H1 (cell line): ENCODE results near the gene ACTR5. TPM values are rescaled to one million over a fixed set of nuclear protein-coding genes. Genes with fewer than 3 reads are reported as not detected.

Source experiments
- CTCF ChIA-PET: fragments of 300-600 bp; sonication (Branson Sonifier 250); formaldehyde crosslinking; loops from one replicate; lab custom pipeline; 2021; ENCODE audit not compliant: partially characterized antibody; lab: Charles Lee
- POLR2A ChIA-PET: fragments of 300-600 bp; sonication (Branson Sonifier 250); formaldehyde crosslinking; loops from one replicate; lab custom pipeline; 2021; ENCODE audit warnings: inconsistent platforms; ENCODE audit not compliant: partially characterized antibody; lab: Charles Lee
- DNase-seq, 2 experiments: peaks; one replicate each; pipeline versions ENCODE4 v3.0.0 to v3.0.0-alpha.2; 2010 to 2022; ENCODE audit warnings: low spot score in 2 of 2, low read depth in 1 of 2, mixed read lengths in 1 of 2
- FAIRE-seq: peaks from 2 replicates; lab custom pipeline; 2011; peaks lifted over from hg19 to GRCh38; lab: Jason Lieb, UNC
- H2AFZ ChIP-seq: 2 replicates; pipeline ENCODE4 v1.8.1; 2012; ENCODE audit warnings: low read length, inconsistent platforms
- H2AK5ac ChIP-seq: 2 replicates; pipeline ENCODE4 v1.6.1; 2013; ENCODE audit warnings: low read depth, low read length
- H2BK120ac ChIP-seq: replicated peaks from 2 replicates; pipeline ENCODE3; 2013; ENCODE audit warnings: low read depth, low read length, inconsistent platforms
- H2BK12ac ChIP-seq: 2 replicates; pipeline ENCODE4 v1.6.1; 2013; ENCODE audit warnings: low read depth, low read length
- H2BK15ac ChIP-seq: 2 replicates; pipeline ENCODE4 v1.6.1; 2013; ENCODE audit warnings: low read length
- H2BK20ac ChIP-seq: 2 replicates; pipeline ENCODE4 v1.6.1; 2013; ENCODE audit warnings: low read length
- H2BK5ac ChIP-seq: 2 replicates; pipeline ENCODE4 v1.6.1; 2013; ENCODE audit warnings: low read depth, low read length
- H3K14ac ChIP-seq: 2 replicates; pipeline ENCODE4 v1.6.1; 2013; ENCODE audit warnings: inconsistent platforms; ENCODE audit not compliant: insufficient read length
- H3K18ac ChIP-seq: 2 replicates; pipeline ENCODE4 v1.6.1; 2013; ENCODE audit warnings: low read length; ENCODE audit errors: extremely low read depth
- H3K23ac ChIP-seq: 2 replicates; pipeline ENCODE4 v1.6.1; 2013; ENCODE audit warnings: inconsistent platforms; ENCODE audit not compliant: insufficient read length
- H3K23me2 ChIP-seq: 2 replicates; pipeline ENCODE4 v1.6.1; 2013; ENCODE audit warnings: low read depth, low read length
- H3K27ac ChIP-seq: 2 replicates; pipeline ENCODE4 v1.6.1; 2011; ENCODE audit warnings: low read depth, low read length, inconsistent platforms
- H3K27me3 ChIP-seq, 4 experiments: replicated peaks in 1 of 4; 1 replicate in 1 of 4; 2 replicates in 3 of 4; pipeline versions ENCODE4 v1.6.1 to v1.8.1; 2011 to 2013; ENCODE audit warnings: low read length in 3 of 4, mild to moderate bottlenecking in 3 of 4, inconsistent platforms in 2 of 4, mixed read lengths in 2 of 4, moderate library complexity in 1 of 4; ENCODE audit not compliant: control insufficient read depth in 3 of 4, insufficient read depth in 3 of 4; ENCODE audit errors: extremely low read depth in 1 of 4
- H3K36me3 ChIP-seq, 4 experiments: 2 replicates each; pipeline versions ENCODE4 v1.6.1 to v1.8.1; 2011 to 2013; ENCODE audit warnings: mild to moderate bottlenecking in 4 of 4, low read length in 3 of 4, moderate library complexity in 2 of 4, control low read depth in 1 of 4, inconsistent platforms in 1 of 4; ENCODE audit not compliant: insufficient read depth in 4 of 4, control insufficient read depth in 2 of 4
- H3K4ac ChIP-seq: replicated peaks from 2 replicates; pipeline ENCODE3; 2013; ENCODE audit warnings: low read length, low read depth, mixed read lengths, inconsistent platforms; ENCODE audit not compliant: insufficient read length
- H3K4me1 ChIP-seq, 4 experiments: replicated peaks in 1 of 4; 1 replicate in 1 of 4; 2 replicates in 3 of 4; pipeline versions ENCODE4 v1.6.1 to v1.8.1; 2011 to 2013; ENCODE audit warnings: low read length in 3 of 4, inconsistent platforms in 2 of 4, mixed read lengths in 1 of 4; ENCODE audit not compliant: insufficient read depth in 4 of 4, control insufficient read depth in 3 of 4
- H3K4me2 ChIP-seq, 2 experiments: 2 replicates each; pipeline versions ENCODE4 v1.6.1 to v1.8.1; 2011 to 2013; ENCODE audit warnings: low read depth in 2 of 2, low read length in 2 of 2, control low read depth in 1 of 2, inconsistent platforms in 1 of 2, mild to moderate bottlenecking in 1 of 2; ENCODE audit not compliant: insufficient read depth in 1 of 2
- H3K4me3 ChIP-seq, 4 experiments: fragments of 200-600, 300-600 bp in 1 of 4; sonication (generic), shearing (Covaris generic), sonication (Bioruptor Twin) in 1 of 4; 2 replicates each; pipeline versions ENCODE4 v1.5.1 to v1.8.1; 2011 to 2016; ENCODE audit warnings: low read length in 4 of 4, low read depth in 3 of 4, control low read depth in 2 of 4, inconsistent platforms in 2 of 4, mild to moderate bottlenecking in 2 of 4, mixed read lengths in 1 of 4, moderate library complexity in 1 of 4; ENCODE audit not compliant: insufficient read depth in 2 of 4; ENCODE audit errors: extremely low read depth in 1 of 4
- H3K56ac ChIP-seq: replicated peaks from 2 replicates; pipeline ENCODE3; 2013; ENCODE audit warnings: low read depth, mild to moderate bottlenecking, mixed read lengths, low read length, inconsistent platforms; ENCODE audit not compliant: insufficient read length
- H3K79me1 ChIP-seq: 2 replicates; pipeline ENCODE4 v1.6.1; 2013; ENCODE audit warnings: low read depth, low read length, control low read depth
- H3K79me2 ChIP-seq, 2 experiments: 2 replicates each; pipeline versions ENCODE4 v1.6.1 to v1.8.1; 2012 to 2013; ENCODE audit warnings: low read length in 2 of 2, mild to moderate bottlenecking in 2 of 2, inconsistent platforms in 1 of 2; ENCODE audit not compliant: insufficient read depth in 2 of 2, control insufficient read depth in 1 of 2
- H3K9ac ChIP-seq, 4 experiments: replicated peaks in 1 of 4; 1 replicate in 1 of 4; 2 replicates in 3 of 4; pipeline versions ENCODE4 v1.6.1 to v1.8.1; 2011 to 2013; ENCODE audit warnings: low read depth in 3 of 4, low read length in 3 of 4, control low read depth in 2 of 4, mild to moderate bottlenecking in 2 of 4, moderate library complexity in 2 of 4, inconsistent platforms in 1 of 4; ENCODE audit errors: extremely low read depth in 1 of 4
- H3K9me3 ChIP-seq, 2 experiments: 2 replicates each; pipeline versions ENCODE4 v1.6.1 to v1.8.1; 2012 to 2013; ENCODE audit warnings: mild to moderate bottlenecking in 2 of 2, moderate library complexity in 2 of 2, control low read depth in 1 of 2, inconsistent platforms in 1 of 2, low read depth in 1 of 2, low read length in 1 of 2, mixed read lengths in 1 of 2; ENCODE audit not compliant: insufficient read depth in 2 of 2
- H4K20me1 ChIP-seq, 2 experiments: replicated peaks in 1 of 2; 2 replicates each; pipeline versions ENCODE3 to v1.8.1; 2011 to 2013; ENCODE audit warnings: inconsistent platforms in 2 of 2, low read length in 2 of 2, mild to moderate bottlenecking in 1 of 2; ENCODE audit not compliant: insufficient read depth in 2 of 2, control insufficient read depth in 1 of 2
- H4K5ac ChIP-seq: 2 replicates; pipeline ENCODE4 v1.6.1; 2013; ENCODE audit warnings: low read length, low read depth, mixed read lengths, inconsistent platforms; ENCODE audit not compliant: insufficient read length
- H4K8ac ChIP-seq: 2 replicates; pipeline ENCODE4 v1.8.0; 2013; ENCODE audit warnings: mild to moderate bottlenecking, moderate library complexity, low read length, inconsistent platforms; ENCODE audit not compliant: insufficient read depth; ENCODE audit errors: extremely low read depth
- H4K91ac ChIP-seq: replicated peaks from 2 replicates; pipeline ENCODE3; 2013; ENCODE audit warnings: low read length, mixed read lengths, inconsistent platforms; ENCODE audit not compliant: insufficient read length
- ATF3 ChIP-seq: IDR thresholded peaks from 2 replicates; pipeline ENCODE4 v1.6.1; 2011; ENCODE audit warnings: low read depth, mild to moderate bottlenecking, low read length; ENCODE audit not compliant: insufficient read depth
- BCL11A ChIP-seq, 2 experiments: IDR thresholded peaks; one replicate each; pipeline ENCODE4 v1.6.1; 2011; ENCODE audit warnings: low read depth in 2 of 2, low read length in 2 of 2, mild to moderate bottlenecking in 2 of 2
- E2F6 ChIP-seq: IDR thresholded peaks from 2 replicates; pipeline ENCODE4 v1.6.1; 2012; ENCODE audit warnings: inconsistent platforms
- EGR1 ChIP-seq: IDR thresholded peaks from 2 replicates; pipeline ENCODE4 v1.6.1; 2011; ENCODE audit warnings: low read depth, low read length, borderline replicate concordance
- EZH2 ChIP-seq: fragments of 200-600 bp; sonication (generic); IDR thresholded peaks from 2 replicates; pipeline ENCODE4 v1.7.1; 2012; ENCODE audit warnings: low read depth, mild to moderate bottlenecking, moderate library complexity, low read length, inconsistent platforms; ENCODE audit not compliant: severe bottlenecking
- KDM4A ChIP-seq: IDR thresholded peaks from one replicate; pipeline ENCODE4 v1.7.1; 2012; ENCODE audit warnings: low read depth, mild to moderate bottlenecking, moderate library complexity, low read length, inconsistent platforms; ENCODE audit not compliant: severe bottlenecking
- MAX ChIP-seq: IDR thresholded peaks from 2 replicates; pipeline ENCODE4 v1.6.1; 2012; ENCODE audit warnings: inconsistent platforms
- TAF7 ChIP-seq: optimal IDR thresholded peaks from 2 replicates; pipeline ENCODE3; 2011; ENCODE audit warnings: low read depth, mild to moderate bottlenecking, inconsistent platforms, low read length, moderate library complexity, borderline replicate concordance
- TCF12 ChIP-seq: IDR thresholded peaks from 2 replicates; pipeline ENCODE4 v1.6.1; 2011; ENCODE audit warnings: low read depth, mild to moderate bottlenecking, low read length
- WGBS, 2 experiments: shearing (Covaris generic) in 1 of 2; methylation state at CpG; one replicate each; pipeline versions ENCODE4 v1.1.6 to v1.1.7; 2013 to 2015; ENCODE audit warnings: low lambda C conversion rate in 2 of 2, mixed read lengths in 2 of 2, inconsistent platforms in 1 of 2, low coverage in 1 of 2, missing lambda C conversion rate in 1 of 2; ENCODE audit not compliant: insufficient replicate concordance in 2 of 2, insufficient coverage in 1 of 2, insufficient read length in 1 of 2; ENCODE audit errors: extremely low coverage in 1 of 2, missing lambda C conversion rate in 1 of 2; 5-methylcytosine and 5-hydroxymethylcytosine counted together
- polyA plus RNA-seq, 7 experiments: library from polyadenylated mRNA; depleted of rRNA in 3 of 7; stranded (reverse) in 5 of 7; unstranded in 2 of 7; fragments of >200 nt in 5 of 7; fragments of 200-250 nt in 2 of 7; gene quantifications; 1 replicate in 5 of 7; 2 replicates in 1 of 7; 4 replicates in 1 of 7; pipeline versions ENCODE4 v1.2.1 to v1.2.3, GENCODE V29; 2011 to 2013; ENCODE audit warnings: missing spikeins in 2 of 7, mixed read lengths in 2 of 7
- total RNA-seq: library from RNA; stranded (reverse); fragmentation: NEBNext Ultra II Directional; extraction: Animal tissue kit (Norgen Biotek cat#: 25700); gene quantifications from 2 replicates; pipeline ENCODE4 v1.2.1, GENCODE V29; 2021

ACTR5 gene
- total and polyA plus RNA-seq, 2 of the 8 experiments (the other 6 are each of a cell fraction or from before 2014, with no cell fraction given): 10.4 to 14.4 TPM

GRCh38 chr20:38728911-38729642 is 19.2 kb upstream of the ACTR5 start:
- no peak overlapping the region for H3K4ac ChIP-seq
- H2BK15ac ChIP-seq: no peak overlapping the region
- H3K18ac ChIP-seq: no peak overlapping the region; the same call in 1 of the 2 replicates
- peak overlapping the region; percentile 50; the same call in 1 of the 2 replicates for H2BK12ac ChIP-seq
- DNase-seq (peak in 1 of 2 experiments; percentile 88), FAIRE-seq (no peak)
- H3K36me3 ChIP-seq: no peaks in the 10 kb centered on the region
- peak overlapping the region in 3 of 4 experiments; percentile 18 to 59 (median 23); a peak in 7 of 8 replicates for H3K4me3 ChIP-seq
- peak overlapping the region; percentile 86 for H3K4me2 ChIP-seq
- H4K20me1 ChIP-seq: peaks cover 10 to 22% of the 10 kb centered on the region in 2 experiments
- no peak overlapping the region for H3K14ac ChIP-seq
- no peak overlapping the region for H2BK120ac ChIP-seq
- peaks cover 27% of the 10 kb centered on the region for H3K23me2 ChIP-seq
- ChIA-PET POLR2A (interaction anchor here (1.5 to 1.6 kb wide), 2 partner anchors 19 to 94 kb away, joined by 3 to 11 read pairs; partner anchors contain the start of gene ACTR5), CTCF (interaction anchor here (0.7 to 12.4 kb wide), 13 partner anchors 11 to 319 kb away, joined by 3 to 236 read pairs (median 5); partner anchors contain the start of gene ACTR5)
- H2BK5ac ChIP-seq: no peak overlapping the region
- H3K23ac ChIP-seq: no peak overlapping the region
- H3K9ac ChIP-seq: no peak overlapping the region
- 0 out of 2 replicates have a peak overlapping the region, but pooled peaks have one; percentile 5 for H4K8ac ChIP-seq
- 0 out of 2 replicates have a peak overlapping the region, but pooled peaks have one; percentile 32 for H2BK20ac ChIP-seq
- no peaks in the 10 kb centered on the region for H3K79me1 ChIP-seq
- no peak overlapping the region for H2AK5ac ChIP-seq
- H3K56ac ChIP-seq: no peak overlapping the region
- peaks cover 65 to 89% (median 80%) of the 10 kb centered on the region in 4 experiments for H3K27me3 ChIP-seq
- 2% methylated on average over 37 of the region's 41 CpGs; no CpG with 5 or more reads in 1 of the 2 experiments for WGBS, 2 experiments
- H4K91ac ChIP-seq: no peak overlapping the region
- H3K27ac ChIP-seq: no peak overlapping the region
- H2AFZ ChIP-seq: no peak overlapping the region
- H3K4me1 ChIP-seq: peaks cover 5 to 63% (median 40%) of the 10 kb centered on the region in 4 experiments
- no peak overlapping the region for H4K5ac ChIP-seq
- H3K79me2 ChIP-seq: no peaks in the 10 kb centered on the region
- no peaks in the 10 kb centered on the region for H3K9me3 ChIP-seq
- TF ChIP-seq EGR1: peak; percentile 79
- TF ChIP-seq TAF7: peak; percentile 62
- TF ChIP-seq KDM4A: no peak
- no peak for TF ChIP-seq ATF3
- peak; percentile 54 for TF ChIP-seq MAX
- TF ChIP-seq TCF12: peak; percentile 89; the same call in 1 of the 2 replicates
- peak; percentile 68 for TF ChIP-seq E2F6
- no peak for TF ChIP-seq BCL11A (IDR thresholded peaks at IDR 0.05; ENCODE audit: low read depth in 2 of 2, low read length in 2 of 2)
- TF ChIP-seq EZH2: peak; percentile 27
